Neutrophil (primary cell): ENCODE data around the gene TMEM220.

Experiments
- H3K27ac ChIP-seq: fragments of 200-600 bp; sonication (generic); 2 replicates; pipeline ENCODE4 v1.5.1; 2016; ENCODE audit warnings: mild to moderate bottlenecking, moderate library complexity
- H3K27me3 ChIP-seq: fragments of 200-600 bp; sonication (generic); 2 replicates; pipeline ENCODE4 v1.6.0; 2016; ENCODE audit warnings: mild to moderate bottlenecking
- H3K36me3 ChIP-seq: fragments of 200-600 bp; sonication (generic); 2 replicates; pipeline ENCODE4 v1.5.1; 2017
- H3K4me1 ChIP-seq, 2 experiments: fragments of 200-600 bp in 1 of 2; sonication (generic) in 1 of 2; 1 replicate in 1 of 2; 2 replicates in 1 of 2; pipeline versions ENCODE4 v1.5.1 to v1.6.1; 2013 to 2016; ENCODE audit warnings: low read depth in 1 of 2, low read length in 1 of 2, mild to moderate bottlenecking in 1 of 2, moderate library complexity in 1 of 2; ENCODE audit not compliant: control insufficient read depth in 1 of 2, insufficient read depth in 1 of 2
- H3K4me3 ChIP-seq, 2 experiments: fragments of 200-600 bp in 1 of 2; sonication (generic) in 1 of 2; 1 replicate in 1 of 2; 2 replicates in 1 of 2; pipeline ENCODE4 v1.5.1; 2013 to 2016; ENCODE audit warnings: low read depth in 1 of 2, low read length in 1 of 2, mild to moderate bottlenecking in 1 of 2, moderate library complexity in 1 of 2
- H3K9me3 ChIP-seq: fragments of 200-600 bp; sonication (generic); 2 replicates; pipeline ENCODE4 v1.5.1; 2016
- CTCF ChIP-seq: fragments of 200-600 bp; sonication (generic); IDR thresholded peaks from 2 replicates; pipeline ENCODE4 v1.5.1; 2016; ENCODE audit warnings: antibody characterized with exemption

The TMEM220 gene

GRCh38 chr17:10775740-10776356 is 46.0 kb upstream of the TMEM220 start:
- no peaks in the 10 kb centered on the region for H3K9me3 ChIP-seq
- no peak for TF ChIP-seq CTCF
- no peaks in the 10 kb centered on the region for H3K36me3 ChIP-seq
- H3K27ac ChIP-seq, result no peak overlapping the region
- H3K4me3 ChIP-seq, result no peak overlapping the region
- no peaks in the 10 kb centered on the region for H3K27me3 ChIP-seq
- H3K4me1 ChIP-seq, result no peaks in the 10 kb centered on the region

- no peak for TF ChIP-seq CTCF
- no peak overlapping the region for H3K27ac ChIP-seq
- H3K4me3 ChIP-seq, result no peak overlapping the region
- H3K4me1 ChIP-seq, result no peaks in the 10 kb centered on the region
- H3K36me3 ChIP-seq, result no peaks in the 10 kb centered on the region
- no peaks in the 10 kb centered on the region for H3K27me3 ChIP-seq
- no peaks in the 10 kb centered on the region for H3K9me3 ChIP-seq
These were observed 45.2 kb upstream of the TMEM220 start for GRCh38 chr17:10775058-10775457.

- no peaks in the 10 kb centered on the region for H3K36me3 ChIP-seq
- no peaks in the 10 kb centered on the region for H3K9me3 ChIP-seq
- no peaks in the 10 kb centered on the region for H3K4me1 ChIP-seq
- no peak for TF ChIP-seq CTCF
- H3K27ac ChIP-seq, result no peak overlapping the region
- no peaks in the 10 kb centered on the region for H3K27me3 ChIP-seq
- no peak overlapping the region for H3K4me3 ChIP-seq
These were observed 43.6 kb upstream of the TMEM220 start for GRCh38 chr17:10773391-10773790.

GRCh38 chr17:10772425-10773380 is 42.9 kb upstream of the TMEM220 start:
- Histone ChIP-seq H3K36me3 (no peaks in the 10 kb centered on the region), H3K9me3 (no peaks in the 10 kb centered on the region), H3K4me3 (no peak overlapping the region), H3K27ac (no peak overlapping the region), H3K27me3 (no peaks in the 10 kb centered on the region), H3K4me1 (no peaks in the 10 kb centered on the region)
- TF ChIP-seq CTCF, result peak; percentile 68

GRCh38 chr17:10771148-10771547 is 41.3 kb upstream of the TMEM220 start:
- Histone ChIP-seq H3K9me3 (no peaks in the 10 kb centered on the region), H3K27ac (no peak overlapping the region), H3K27me3 (no peaks in the 10 kb centered on the region), H3K36me3 (no peaks in the 10 kb centered on the region), H3K4me1 (no peaks in the 10 kb centered on the region), H3K4me3 (no peak overlapping the region)
- no peak for TF ChIP-seq CTCF
